Astrocyte of the cerebellum (primary cell): Measurements from ENCODE around the gene HDAC4.

Experiments
- DNase-seq: peaks from one replicate; pipeline ENCODE4 v3.0.0-alpha.2; 2011; ENCODE audit warnings: low read depth
- H3K4me3 ChIP-seq: 2 replicates; pipeline ENCODE4 v1.5.1; 2011; ENCODE audit warnings: mild to moderate bottlenecking, low read depth, low read length, moderate library complexity
- in situ Hi-C: cut with HindIII; loops from 2 replicates; pipeline ENCODE4 v1.10.0; 2017; ENCODE audit warnings: low sequenced_read_pairs
- TF ChIP-seq, protein P1 (sequence below): IDR thresholded peaks from 2 replicates; pipeline ENCODE4 v1.5.1; 2012; ENCODE audit warnings: low read length, low read depth, moderate library complexity, mild to moderate bottlenecking; ENCODE audit errors: missing control alignments

HDAC4 gene

GRCh38 chr2:239058766-239059165, 342.1 kb downstream of the HDAC4 start:
- no peak for DNase-seq
- in situ Hi-C loops: no loop called here
- TF ChIP-seq, protein P1, sequence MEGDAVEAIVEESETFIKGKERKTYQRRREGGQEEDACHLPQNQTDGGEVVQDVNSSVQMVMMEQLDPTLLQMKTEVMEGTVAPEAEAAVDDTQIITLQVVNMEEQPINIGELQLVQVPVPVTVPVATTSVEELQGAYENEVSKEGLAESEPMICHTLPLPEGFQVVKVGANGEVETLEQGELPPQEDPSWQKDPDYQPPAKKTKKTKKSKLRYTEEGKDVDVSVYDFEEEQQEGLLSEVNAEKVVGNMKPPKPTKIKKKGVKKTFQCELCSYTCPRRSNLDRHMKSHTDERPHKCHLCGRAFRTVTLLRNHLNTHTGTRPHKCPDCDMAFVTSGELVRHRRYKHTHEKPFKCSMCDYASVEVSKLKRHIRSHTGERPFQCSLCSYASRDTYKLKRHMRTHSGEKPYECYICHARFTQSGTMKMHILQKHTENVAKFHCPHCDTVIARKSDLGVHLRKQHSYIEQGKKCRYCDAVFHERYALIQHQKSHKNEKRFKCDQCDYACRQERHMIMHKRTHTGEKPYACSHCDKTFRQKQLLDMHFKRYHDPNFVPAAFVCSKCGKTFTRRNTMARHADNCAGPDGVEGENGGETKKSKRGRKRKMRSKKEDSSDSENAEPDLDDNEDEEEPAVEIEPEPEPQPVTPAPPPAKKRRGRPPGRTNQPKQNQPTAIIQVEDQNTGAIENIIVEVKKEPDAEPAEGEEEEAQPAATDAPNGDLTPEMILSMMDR: no peak

DNA sequence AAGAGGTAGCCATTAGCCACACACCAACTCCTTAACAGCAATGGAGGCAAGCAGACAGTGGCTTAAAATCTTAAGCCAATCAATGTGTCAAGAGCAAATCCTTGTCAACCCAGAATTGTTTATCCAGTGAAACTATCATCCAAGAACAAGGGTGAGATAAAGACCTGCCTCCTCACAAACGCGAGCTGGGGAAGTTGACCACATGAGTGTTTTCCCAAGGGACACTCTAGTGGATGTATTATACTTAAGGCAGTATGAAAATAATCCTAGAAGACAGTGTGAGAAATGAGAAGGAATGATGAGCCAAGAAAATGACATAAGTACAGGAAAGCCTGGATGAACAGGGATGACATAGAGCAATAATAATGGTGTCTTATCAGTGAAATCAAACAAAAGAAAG, 343.3 kb downstream of the HDAC4 start:
- H3K4me3 ChIP-seq: no peak overlapping the region
- in situ Hi-C loops: no loop called here
- TF ChIP-seq, protein P1: no peak
- no peak for DNase-seq

More at GRCh38 chr2:239058766-239059165, 342.1 kb downstream of the HDAC4 start:
- H3K4me3 ChIP-seq: no peak overlapping the region

- in situ Hi-C loops: no loop called here
- no peak for DNase-seq
- TF ChIP-seq, protein P1: no peak
- no peak overlapping the region for H3K4me3 ChIP-seq
Observed at GRCh38 chr2:239056611-239057010, 344.2 kb downstream of the HDAC4 start.

GRCh38 chr2:239055756-239056493, 344.9 kb downstream of the HDAC4 start:
- in situ Hi-C loops: no loop called here
- TF ChIP-seq, protein P1: no peak
- no peak for DNase-seq
- no peak overlapping the region for H3K4me3 ChIP-seq

- DNase-seq: no peak
- H3K4me3 ChIP-seq: no peak overlapping the region
- in situ Hi-C loops: no loop called here
- TF ChIP-seq, protein P1: no peak
Observed at GRCh38 chr2:239054921-239055320, 345.9 kb downstream of the HDAC4 start.

GRCh38 chr2:239053801-239054503, 346.9 kb downstream of the HDAC4 start:
- DNase-seq: no peak
- TF ChIP-seq, protein P1: no peak
- no peak overlapping the region for H3K4me3 ChIP-seq
- in situ Hi-C loops: no loop called here
